DND-41 (cell line): Measurements from ENCODE around the gene SBDS.
"Not testable (repeated sequence)": the region's sequence is repeated elsewhere in the genome, so short reads cannot be mapped to it uniquely, and the experiment has no call there.

Experiments
- ATAC-seq: fragments of 200-7000 bp; cut with Tn5 transposase; 3 replicates; pipeline ENCODE4 v1.9.1; 2021; ENCODE audit warnings: low read depth; ENCODE audit not compliant: insufficient read depth
- DNase-seq: peaks from one replicate; pipeline ENCODE4 v3.0.0-alpha.2; 2020
- H2AFZ ChIP-seq: 2 replicates; pipeline ENCODE4 v1.6.0; 2012; ENCODE audit warnings: low read depth, low read length
- H3K27ac ChIP-seq: 2 replicates; pipeline ENCODE4 v1.5.1; 2012; ENCODE audit warnings: low read length, inconsistent platforms
- H3K27me3 ChIP-seq: fragments of 200-600 bp; sonication (generic); 2 replicates; pipeline ENCODE4 v1.6.0; 2012; ENCODE audit warnings: low read length, mild to moderate bottlenecking, inconsistent platforms; ENCODE audit not compliant: insufficient read depth, poor library complexity
- H3K36me3 ChIP-seq: 2 replicates; pipeline ENCODE4 v1.5.1; 2012; ENCODE audit warnings: low read length, inconsistent platforms; ENCODE audit not compliant: insufficient read depth
- H3K4me1 ChIP-seq: 2 replicates; pipeline ENCODE4 v1.5.1; 2012; ENCODE audit warnings: mild to moderate bottlenecking, low read length; ENCODE audit not compliant: insufficient read depth
- H3K4me2 ChIP-seq: 2 replicates; pipeline ENCODE4 v1.6.0; 2012; ENCODE audit warnings: mild to moderate bottlenecking, moderate library complexity, low read length, inconsistent platforms; ENCODE audit not compliant: insufficient read depth
- H3K4me3 ChIP-seq, 2 experiments: fragments of 200-600 bp in 1 of 2; shearing (Covaris generic) in 1 of 2; 2 replicates each; pipeline ENCODE4 v1.5.1; 2012 to 2016; ENCODE audit warnings: inconsistent platforms in 2 of 2, low read length in 2 of 2, mild to moderate bottlenecking in 2 of 2, low read depth in 1 of 2, moderate library complexity in 1 of 2
- H3K79me2 ChIP-seq: 2 replicates; pipeline ENCODE4 v1.6.0; 2012; ENCODE audit warnings: low read length, inconsistent platforms; ENCODE audit not compliant: insufficient read depth
- H3K9ac ChIP-seq: 2 replicates; pipeline ENCODE4 v1.6.0; 2012; ENCODE audit warnings: low read depth, mild to moderate bottlenecking, inconsistent platforms, low read length, moderate library complexity
- H3K9me3 ChIP-seq: 2 replicates; pipeline ENCODE4 v1.5.1; 2012; ENCODE audit warnings: low read length, moderate library complexity, mild to moderate bottlenecking, inconsistent platforms; ENCODE audit not compliant: insufficient read depth, severe bottlenecking
- H4K20me1 ChIP-seq: 2 replicates; pipeline ENCODE4 v1.6.0; 2012; ENCODE audit warnings: low read length; ENCODE audit not compliant: insufficient read depth
- CTCF ChIP-seq: IDR thresholded peaks from 2 replicates; pipeline ENCODE4 v1.5.1; 2012; ENCODE audit warnings: borderline replicate concordance, low read length, moderate library complexity, mild to moderate bottlenecking; ENCODE audit not compliant: poor library complexity, severe bottlenecking; ENCODE audit errors: extremely low read depth
- EZH2 ChIP-seq: IDR thresholded peaks from 3 replicates; pipeline ENCODE4 v1.6.1; 2012; ENCODE audit warnings: borderline replicate concordance, low read depth, mild to moderate bottlenecking, moderate library complexity, low read length, inconsistent platforms; ENCODE audit not compliant: severe bottlenecking

The SBDS gene

GRCh38 chr7:67008260-67008659 lies 12.9 kb upstream of the SBDS start:
- H3K79me2 ChIP-seq, result peaks cover 9% of the 10 kb centered on the region; the same call in 1 of the 2 replicates
- ATAC-seq (no peak), DNase-seq (no peak)
- H2AFZ ChIP-seq, result no peak overlapping the region
- TF ChIP-seq EZH2 (no peak), CTCF (no peak)
- no peaks in the 10 kb centered on the region for H3K9me3 ChIP-seq
- no peaks in the 10 kb centered on the region for H3K4me1 ChIP-seq
- H3K27me3 ChIP-seq, result no peaks in the 10 kb centered on the region
- H3K9ac ChIP-seq, result no peak overlapping the region
- H3K36me3 ChIP-seq, result peaks cover 58% of the 10 kb centered on the region
- H3K4me2 ChIP-seq, result no peak overlapping the region
- H3K4me3 ChIP-seq, result no peak overlapping the region
- no peaks in the 10 kb centered on the region for H4K20me1 ChIP-seq
- H3K27ac ChIP-seq, result no peak overlapping the region

GRCh38 chr7:67006965-67007364 lies 11.6 kb upstream of the SBDS start:
- Histone ChIP-seq H2AFZ (no peak overlapping the region), H3K9ac (no peak overlapping the region), H3K36me3 (peaks cover 51% of the 10 kb centered on the region), H3K79me2 (peaks cover 9% of the 10 kb centered on the region; the same call in 1 of the 2 replicates), H3K4me1 (no peaks in the 10 kb centered on the region), H3K27me3 (no peaks in the 10 kb centered on the region), H4K20me1 (no peaks in the 10 kb centered on the region), H3K27ac (no peak overlapping the region), H3K4me3 (no peak overlapping the region), H3K9me3 (no peaks in the 10 kb centered on the region), H3K4me2 (no peak overlapping the region)
- TF ChIP-seq EZH2, result no peak
- no peak for TF ChIP-seq CTCF
- DNase-seq (no peak), ATAC-seq (no peak)

- H3K79me2 ChIP-seq, H3K27ac ChIP-seq, H2AFZ ChIP-seq, H3K9ac ChIP-seq, DNase-seq, H3K9me3 ChIP-seq, H3K4me2 ChIP-seq, H4K20me1 ChIP-seq, H3K27me3 ChIP-seq, ATAC-seq, H3K4me1 ChIP-seq, H3K4me3 ChIP-seq: not testable (repeated sequence)
- peaks cover 35% of the 10 kb centered on the region for H3K36me3 ChIP-seq
Measured at GRCh38 chr7:67004145-67004544, 8.8 kb upstream of the SBDS start.

GRCh38 chr7:67000601-67001258 lies 5.3 kb upstream of the SBDS start:
- H4K20me1 ChIP-seq, H2AFZ ChIP-seq, H3K9me3 ChIP-seq, H3K4me3 ChIP-seq, H3K27ac ChIP-seq, H3K4me2 ChIP-seq, ATAC-seq, H3K9ac ChIP-seq, H3K4me1 ChIP-seq, H3K27me3 ChIP-seq: not testable (repeated sequence)
- H3K36me3 ChIP-seq, result peaks cover 12% of the 10 kb centered on the region
- DNase-seq, result peak; percentile 8
- peaks cover 25% of the 10 kb centered on the region for H3K79me2 ChIP-seq
- TF ChIP-seq CTCF, result peak; percentile 45

GRCh38 chr7:66996444-66997191 lies 1.2 kb upstream of the SBDS start, which contains the start of gene TYW1:
Gene TYW1, plus strand, starts transcription at chr7:66996833. Its CDS starts 146 bp downstream, at chr7:66996979.
- not testable (repeated sequence) for H3K9me3 ChIP-seq, H4K20me1 ChIP-seq, H3K27me3 ChIP-seq
- H3K79me2 ChIP-seq, result peaks cover 34% of the 10 kb centered on the region
- peak within 1 kb of the TSS; percentile 76 for H3K9ac ChIP-seq
- peak within 1 kb of the TSS; percentile 47 to 67; a peak in 3 of 4 replicates for H3K4me3 ChIP-seq
- DNase-seq (peak; percentile 99), ATAC-seq (peak; percentile 94)
- H3K4me1 ChIP-seq, result peaks cover 22% of the 10 kb centered on the region
- H3K4me2 ChIP-seq, result peak within 1 kb of the TSS; percentile 66
- H3K27ac ChIP-seq, result peak within 1 kb of the TSS; percentile 88
- H3K36me3 ChIP-seq, result peaks cover 22% of the 10 kb centered on the region
- H2AFZ ChIP-seq, result peak within 1 kb of the TSS; percentile 88
